ENCODE results near the gene BLOC1S1. TPM values are rescaled to one million over a fixed set of nuclear protein-coding genes. Genes with fewer than 3 reads are reported as not detected.

BLOC1S1 gene
- total RNA-seq, 1 experiment from 2014 or later = 87.3 TPM

DNA sequence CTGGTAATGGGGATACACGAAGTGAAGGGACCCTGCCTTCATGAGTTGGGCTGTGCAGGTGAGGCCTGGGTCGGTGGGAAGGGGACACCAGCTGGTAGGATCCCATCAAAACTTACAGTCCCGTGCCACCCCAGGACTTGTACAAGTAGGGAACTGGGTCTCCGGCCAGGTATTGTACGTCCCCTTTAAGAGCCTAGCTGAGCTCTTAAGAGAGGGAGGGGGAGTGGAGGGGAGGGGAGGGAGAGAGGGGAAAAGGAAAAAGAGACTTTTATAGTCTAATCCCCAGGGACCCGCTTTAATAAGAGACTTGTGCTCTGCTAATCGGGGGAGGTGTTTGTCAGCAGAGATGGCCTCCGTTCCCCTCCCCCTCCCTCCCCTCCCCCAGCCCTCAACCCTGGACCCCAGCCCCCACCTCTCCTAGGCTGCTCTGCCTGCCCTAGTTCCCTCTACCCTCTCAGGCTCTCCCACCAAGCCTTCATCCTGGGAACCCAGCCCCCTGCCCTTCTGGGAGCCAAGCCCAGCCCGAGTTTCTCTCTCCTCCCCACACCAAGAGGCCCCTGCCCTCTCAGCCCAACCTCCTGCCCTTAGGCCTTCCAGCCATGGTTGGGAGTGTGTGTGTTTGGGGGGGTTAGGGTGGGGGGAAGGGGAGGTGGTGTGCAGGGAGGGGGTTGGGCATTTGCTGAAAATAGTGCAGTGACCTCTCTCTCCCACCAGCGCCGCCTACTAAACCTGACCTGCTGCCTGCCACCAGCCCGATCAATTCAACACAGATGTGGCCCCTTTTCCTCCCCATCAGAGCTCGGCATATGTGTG lies 29.7 kb downstream of the BLOC1S1 start:
- no peaks in the 10 kb centered on the region for H3K27me3 ChIP-seq (ENCODE audit: control insufficient read depth, insufficient read depth, low read length)
- TF ChIP-seq, protein P1, sequence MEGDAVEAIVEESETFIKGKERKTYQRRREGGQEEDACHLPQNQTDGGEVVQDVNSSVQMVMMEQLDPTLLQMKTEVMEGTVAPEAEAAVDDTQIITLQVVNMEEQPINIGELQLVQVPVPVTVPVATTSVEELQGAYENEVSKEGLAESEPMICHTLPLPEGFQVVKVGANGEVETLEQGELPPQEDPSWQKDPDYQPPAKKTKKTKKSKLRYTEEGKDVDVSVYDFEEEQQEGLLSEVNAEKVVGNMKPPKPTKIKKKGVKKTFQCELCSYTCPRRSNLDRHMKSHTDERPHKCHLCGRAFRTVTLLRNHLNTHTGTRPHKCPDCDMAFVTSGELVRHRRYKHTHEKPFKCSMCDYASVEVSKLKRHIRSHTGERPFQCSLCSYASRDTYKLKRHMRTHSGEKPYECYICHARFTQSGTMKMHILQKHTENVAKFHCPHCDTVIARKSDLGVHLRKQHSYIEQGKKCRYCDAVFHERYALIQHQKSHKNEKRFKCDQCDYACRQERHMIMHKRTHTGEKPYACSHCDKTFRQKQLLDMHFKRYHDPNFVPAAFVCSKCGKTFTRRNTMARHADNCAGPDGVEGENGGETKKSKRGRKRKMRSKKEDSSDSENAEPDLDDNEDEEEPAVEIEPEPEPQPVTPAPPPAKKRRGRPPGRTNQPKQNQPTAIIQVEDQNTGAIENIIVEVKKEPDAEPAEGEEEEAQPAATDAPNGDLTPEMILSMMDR (IDR thresholded peaks at IDR 0.05) = no peak
- TF ChIP-seq, protein P2, sequence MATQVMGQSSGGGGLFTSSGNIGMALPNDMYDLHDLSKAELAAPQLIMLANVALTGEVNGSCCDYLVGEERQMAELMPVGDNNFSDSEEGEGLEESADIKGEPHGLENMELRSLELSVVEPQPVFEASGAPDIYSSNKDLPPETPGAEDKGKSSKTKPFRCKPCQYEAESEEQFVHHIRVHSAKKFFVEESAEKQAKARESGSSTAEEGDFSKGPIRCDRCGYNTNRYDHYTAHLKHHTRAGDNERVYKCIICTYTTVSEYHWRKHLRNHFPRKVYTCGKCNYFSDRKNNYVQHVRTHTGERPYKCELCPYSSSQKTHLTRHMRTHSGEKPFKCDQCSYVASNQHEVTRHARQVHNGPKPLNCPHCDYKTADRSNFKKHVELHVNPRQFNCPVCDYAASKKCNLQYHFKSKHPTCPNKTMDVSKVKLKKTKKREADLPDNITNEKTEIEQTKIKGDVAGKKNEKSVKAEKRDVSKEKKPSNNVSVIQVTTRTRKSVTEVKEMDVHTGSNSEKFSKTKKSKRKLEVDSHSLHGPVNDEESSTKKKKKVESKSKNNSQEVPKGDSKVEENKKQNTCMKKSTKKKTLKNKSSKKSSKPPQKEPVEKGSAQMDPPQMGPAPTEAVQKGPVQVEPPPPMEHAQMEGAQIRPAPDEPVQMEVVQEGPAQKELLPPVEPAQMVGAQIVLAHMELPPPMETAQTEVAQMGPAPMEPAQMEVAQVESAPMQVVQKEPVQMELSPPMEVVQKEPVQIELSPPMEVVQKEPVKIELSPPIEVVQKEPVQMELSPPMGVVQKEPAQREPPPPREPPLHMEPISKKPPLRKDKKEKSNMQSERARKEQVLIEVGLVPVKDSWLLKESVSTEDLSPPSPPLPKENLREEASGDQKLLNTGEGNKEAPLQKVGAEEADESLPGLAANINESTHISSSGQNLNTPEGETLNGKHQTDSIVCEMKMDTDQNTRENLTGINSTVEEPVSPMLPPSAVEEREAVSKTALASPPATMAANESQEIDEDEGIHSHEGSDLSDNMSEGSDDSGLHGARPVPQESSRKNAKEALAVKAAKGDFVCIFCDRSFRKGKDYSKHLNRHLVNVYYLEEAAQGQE (IDR thresholded peaks at IDR 0.05; ENCODE audit: insufficient read depth in 1 of 2, low read depth in 2 of 2, low read length in 1 of 2) = no peak
- no peak for TF ChIP-seq SIN3A (IDR thresholded peaks at IDR 0.05; ENCODE audit: borderline replicate concordance, insufficient read depth, low read depth, low read length)
- TF ChIP-seq POLR2AphosphoS5 (IDR thresholded peaks at IDR 0.05; ENCODE audit: low read depth, low read length) = no peak
- TF ChIP-seq TCF7L2 (IDR thresholded peaks at IDR 0.05; ENCODE audit: low read depth, low read length) = no peak
- DNase-seq (ENCODE audit: low read depth, low spot score) (no peak), ATAC-seq (no peak)
- H3K4me3 ChIP-seq (ENCODE audit: low read depth in 2 of 2, low read length in 2 of 2) = no peak overlapping the region
- in situ Hi-C loops (cut with HindIII; ENCODE audit: low pct_unique_long_range_greater_than_20kb, low sequenced_read_pairs) = no loop called here
- H3K36me3 ChIP-seq (ENCODE audit: control insufficient read depth, insufficient read depth, low read length) = no peaks in the 10 kb centered on the region
- BruUV-seq (replicated peaks) = no TSS peak
- intact Hi-C loops (cut with micrococcal nuclease; ENCODE audit: unreplicated experiment) = loop anchor here (10.0 kb wide), 1 partner anchor 199 kb away; no protein-coding TSS in a partner anchor
- ChIA-PET POLR2A (no interaction called here), CTCF (interaction anchor here (0.6 kb wide), 1 partner anchor 223 kb away, joined by 5 read pairs; no protein-coding TSS in a partner anchor)
- H3K9me3 ChIP-seq (ENCODE audit: control insufficient read depth, insufficient read depth, low read depth, low read length) = no peaks in the 10 kb centered on the region
- H3K27ac ChIP-seq (ENCODE audit: low read length) = no peak overlapping the region
- peaks cover 24% of the 10 kb centered on the region for H3K4me1 ChIP-seq (ENCODE audit: control insufficient read depth, insufficient read depth, low read length)

DNA sequence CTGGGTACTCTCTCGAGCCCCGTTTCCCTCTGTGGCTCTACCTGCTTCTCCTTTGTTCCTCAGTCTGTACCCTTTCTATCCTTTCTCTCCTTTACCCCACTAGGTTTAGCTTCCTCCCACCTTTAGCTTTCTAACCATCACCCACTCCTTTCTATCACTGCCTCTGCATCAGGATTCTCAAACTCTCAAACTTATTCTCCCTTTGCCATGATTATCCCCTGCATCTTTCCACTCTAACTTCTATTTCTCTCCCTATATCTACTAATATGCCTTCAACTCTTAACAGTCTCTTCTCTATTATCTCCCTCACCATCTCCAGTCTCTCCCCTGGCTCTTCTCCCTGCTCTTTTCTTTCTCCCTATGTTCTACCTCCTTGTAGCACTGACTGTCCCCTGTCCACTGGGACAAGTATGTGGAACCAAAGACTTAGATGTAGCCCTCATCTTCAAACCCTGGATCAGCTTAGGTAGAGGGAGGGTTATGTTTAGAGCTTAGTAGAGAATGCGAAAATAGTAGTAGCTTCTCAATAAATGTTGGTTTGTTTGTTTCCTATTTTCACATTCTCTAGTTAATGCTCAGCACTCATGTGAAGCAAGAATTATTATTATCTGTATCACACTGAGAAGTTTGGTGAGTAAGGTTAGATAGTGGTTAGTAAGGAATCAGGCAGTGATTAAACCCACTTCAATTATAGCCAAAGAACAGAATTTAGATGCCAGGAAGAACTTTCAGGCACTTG lies 30.5 kb downstream of the BLOC1S1 start:
- H3K27ac ChIP-seq (ENCODE audit: low read length) = no peak overlapping the region
- no peak overlapping the region for H3K4me3 ChIP-seq (ENCODE audit: low read depth in 2 of 2, low read length in 2 of 2)
- CTCF ChIA-PET = interaction anchor here (0.7 kb wide), 1 partner anchor 79 kb away, joined by 19 read pairs; no protein-coding TSS in a partner anchor
- no peaks in the 10 kb centered on the region for H3K27me3 ChIP-seq (ENCODE audit: control insufficient read depth, insufficient read depth, low read length)
- intact Hi-C loops (cut with micrococcal nuclease; ENCODE audit: unreplicated experiment) = loop anchor here (10.0 kb wide), 1 partner anchor 198 kb away; no protein-coding TSS in a partner anchor
- in situ Hi-C loops (cut with HindIII; ENCODE audit: low pct_unique_long_range_greater_than_20kb, low sequenced_read_pairs) = no loop called here
- no peak for TF ChIP-seq SIN3A (IDR thresholded peaks at IDR 0.05; ENCODE audit: borderline replicate concordance, insufficient read depth, low read depth, low read length)
- TF ChIP-seq TCF7L2 (IDR thresholded peaks at IDR 0.05; ENCODE audit: low read depth, low read length) = no peak
- no peak for TF ChIP-seq POLR2AphosphoS5 (IDR thresholded peaks at IDR 0.05; ENCODE audit: low read depth, low read length)
- TF ChIP-seq, protein P2 (IDR thresholded peaks at IDR 0.05; ENCODE audit: insufficient read depth in 1 of 2, low read depth in 2 of 2, low read length in 1 of 2) = no peak
- TF ChIP-seq, protein P1 (IDR thresholded peaks at IDR 0.05) = no peak
- no peaks in the 10 kb centered on the region for H3K9me3 ChIP-seq (ENCODE audit: control insufficient read depth, insufficient read depth, low read depth, low read length)
- DNase-seq (ENCODE audit: low read depth, low spot score) = no peak
- no peak for ATAC-seq
- no TSS peak for BruUV-seq (replicated peaks)
- POLR2A ChIA-PET = interaction anchor here (0.5 kb wide), 1 partner anchor 1606 kb away, joined by 4 read pairs; no protein-coding TSS in a partner anchor
- no peaks in the 10 kb centered on the region for H3K36me3 ChIP-seq (ENCODE audit: control insufficient read depth, insufficient read depth, low read length)
- peaks cover 24% of the 10 kb centered on the region for H3K4me1 ChIP-seq (ENCODE audit: control insufficient read depth, insufficient read depth, low read length)

Measured in Panc1 (cell line).